PC-3 (cell line): Measurements from ENCODE around the gene PIGL. TPM values are rescaled to one million over a fixed set of nuclear protein-coding genes. Genes with fewer than 3 reads are reported as not detected.

Source experiments
- ATAC-seq: fragments of 200-7000 bp; cut with Tn5 transposase; 2 replicates; pipeline ENCODE4 v1.9.1; 2020; ENCODE audit warnings: mild to moderate bottlenecking, moderate library complexity
- BruUV-seq: library from RNA; stranded (reverse); fragments of 400-500 nt; replicated peaks from 2 replicates; lab custom pipeline; 2021; lab: Mats Ljungman, UMichigan
- CTCF ChIA-PET: fragments of 300-600 bp; sonication (Branson Sonifier 250); formaldehyde crosslinking; loops from one replicate; lab custom pipeline; 2022; ENCODE audit warnings: antibody characterized with exemption; lab: Charles Lee
- POLR2A ChIA-PET: fragments of 300-600 bp; sonication (Branson Sonifier 250); formaldehyde crosslinking; loops from one replicate; lab custom pipeline; 2022; ENCODE audit warnings: antibody characterized with exemption; ENCODE audit not compliant: unreplicated experiment; lab: Charles Lee
- DNase-seq: peaks from one replicate; pipeline ENCODE4 v3.0.0-alpha.2; 2015
- H2AFZ ChIP-seq: fragments of 300-600 bp; sonication (generic); 2 replicates; pipeline ENCODE4 v1.6.0; 2016; ENCODE audit warnings: antibody characterized with exemption, low read length
- H3F3A ChIP-seq: fragments of 300-600 bp; sonication (generic); one replicate; pipeline ENCODE4 v1.6.0; 2017; ENCODE audit warnings: antibody characterized with exemption, low read length, control low read depth, mild to moderate bottlenecking; ENCODE audit not compliant: unreplicated experiment
- H3K27ac ChIP-seq: fragments of 300-600 bp; sonication (generic); 2 replicates; pipeline ENCODE4 v1.5.1; 2016; ENCODE audit warnings: mild to moderate bottlenecking, low read length
- H3K27me3 ChIP-seq: fragments of 300-600 bp; sonication (generic); 2 replicates; pipeline ENCODE4 v1.6.1; 2016; ENCODE audit warnings: low read length, mixed read lengths
- H3K36me3 ChIP-seq: fragments of 300-600 bp; sonication (generic); 2 replicates; pipeline ENCODE4 v1.6.1; 2016; ENCODE audit warnings: low read depth, mixed run types, low read length, mixed read lengths
- H3K4me1 ChIP-seq: fragments of 300-600 bp; sonication (generic); 2 replicates; pipeline ENCODE4 v1.5.1; 2016; ENCODE audit warnings: low read length; ENCODE audit not compliant: insufficient read depth
- H3K4me2 ChIP-seq: fragments of 300-600 bp; sonication (generic); 2 replicates; pipeline ENCODE4 v1.6.0; 2016; ENCODE audit warnings: low read length
- H3K4me3 ChIP-seq: fragments of 300-600 bp; sonication (generic); 2 replicates; pipeline ENCODE4 v1.5.1; 2016; ENCODE audit warnings: mild to moderate bottlenecking, low read length, mixed read lengths
- H3K79me2 ChIP-seq: fragments of 300-600 bp; sonication (generic); 2 replicates; pipeline ENCODE4 v1.6.1; 2017; ENCODE audit warnings: low read length, mixed read lengths
- H3K9ac ChIP-seq: fragments of 300-600 bp; sonication (generic); 2 replicates; pipeline ENCODE4 v1.6.0; 2016; ENCODE audit warnings: mild to moderate bottlenecking, low read length
- H3K9me2 ChIP-seq: fragments of 300-600 bp; sonication (generic); replicated peaks from 2 replicates; pipeline ENCODE4 v1.6.1; 2016; ENCODE audit warnings: mixed run types, low read length, mixed read lengths
- H3K9me3 ChIP-seq: fragments of 300-600 bp; sonication (generic); 2 replicates; pipeline ENCODE4 v1.6.1; 2016; ENCODE audit warnings: low read length, mixed read lengths
- H4K20me1 ChIP-seq: fragments of 300-600 bp; sonication (generic); 2 replicates; pipeline ENCODE4 v1.6.1; 2016; ENCODE audit warnings: low read length, mixed read lengths
- EZH2 ChIP-seq: fragments of 300-600 bp; sonication (generic); IDR thresholded peaks from one replicate; pipeline ENCODE4 v1.6.1; 2017; ENCODE audit warnings: antibody characterized with exemption, mild to moderate bottlenecking, low read length; ENCODE audit not compliant: unreplicated experiment
- EZH2phosphoT487 ChIP-seq: fragments of 300-600 bp; sonication (generic); IDR thresholded peaks from 2 replicates; pipeline ENCODE4 v1.6.1; 2018; ENCODE audit warnings: mild to moderate bottlenecking, antibody characterized with exemption, low read length, borderline replicate concordance
- intact Hi-C: fragments of 100-400 bp; cut with micrococcal nuclease; formaldehyde crosslinking; loops from 2 replicates; pipeline ENCODE4 v1.9.0; 2023
- total RNA-seq: library from RNA; depleted of rRNA; stranded (reverse); fragments of >200 nt; gene quantifications from 2 replicates; pipeline ENCODE4 v1.2.3, GENCODE V29; 2014
- TF ChIP-seq, protein P1 (sequence below): fragments of 300-600 bp; sonication (generic); conservative IDR thresholded peaks from 2 replicates; pipeline ENCODE4 v1.5.1; 2017; ENCODE audit warnings: antibody characterized with exemption, low read depth, mild to moderate bottlenecking, low read length

Gene PIGL
- total RNA-seq, 1 experiment from 2014 or later = 37.4 TPM

DNA sequence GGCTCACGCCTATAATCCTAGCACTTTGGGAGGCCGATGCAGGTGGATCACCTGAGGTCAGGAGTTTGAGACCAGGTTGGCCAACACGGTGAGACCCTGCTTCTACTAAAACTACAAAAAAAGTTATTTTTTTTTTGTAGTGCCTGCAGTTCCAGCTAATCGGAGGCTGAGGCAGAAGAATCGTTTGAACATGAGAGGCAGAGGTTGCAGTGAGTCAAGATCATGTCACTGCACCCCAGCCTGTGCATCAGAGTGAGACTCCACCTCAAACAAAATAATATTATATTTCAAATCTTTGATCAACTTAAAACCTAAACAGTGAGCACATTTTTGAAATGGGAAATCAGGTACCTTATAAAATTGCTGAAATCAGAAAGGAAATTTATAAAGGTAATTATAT is 38.2 kb upstream of the PIGL start:
- CTCF ChIA-PET = no interaction called here
- peaks cover 5% of the 10 kb centered on the region for H3K36me3 ChIP-seq
- DNase-seq (peak; percentile 71), ATAC-seq (peak; percentile 43)
- H3K27me3 ChIP-seq = no peaks in the 10 kb centered on the region
- H3K9ac ChIP-seq = no peak overlapping the region
- H4K20me1 ChIP-seq = no peaks in the 10 kb centered on the region
- no peaks in the 10 kb centered on the region for H3K9me2 ChIP-seq
- intact Hi-C loops = no loop called here
- no peak overlapping the region for H2AFZ ChIP-seq
- TF ChIP-seq EZH2phosphoT487 = no peak
- TF ChIP-seq, protein P1, sequence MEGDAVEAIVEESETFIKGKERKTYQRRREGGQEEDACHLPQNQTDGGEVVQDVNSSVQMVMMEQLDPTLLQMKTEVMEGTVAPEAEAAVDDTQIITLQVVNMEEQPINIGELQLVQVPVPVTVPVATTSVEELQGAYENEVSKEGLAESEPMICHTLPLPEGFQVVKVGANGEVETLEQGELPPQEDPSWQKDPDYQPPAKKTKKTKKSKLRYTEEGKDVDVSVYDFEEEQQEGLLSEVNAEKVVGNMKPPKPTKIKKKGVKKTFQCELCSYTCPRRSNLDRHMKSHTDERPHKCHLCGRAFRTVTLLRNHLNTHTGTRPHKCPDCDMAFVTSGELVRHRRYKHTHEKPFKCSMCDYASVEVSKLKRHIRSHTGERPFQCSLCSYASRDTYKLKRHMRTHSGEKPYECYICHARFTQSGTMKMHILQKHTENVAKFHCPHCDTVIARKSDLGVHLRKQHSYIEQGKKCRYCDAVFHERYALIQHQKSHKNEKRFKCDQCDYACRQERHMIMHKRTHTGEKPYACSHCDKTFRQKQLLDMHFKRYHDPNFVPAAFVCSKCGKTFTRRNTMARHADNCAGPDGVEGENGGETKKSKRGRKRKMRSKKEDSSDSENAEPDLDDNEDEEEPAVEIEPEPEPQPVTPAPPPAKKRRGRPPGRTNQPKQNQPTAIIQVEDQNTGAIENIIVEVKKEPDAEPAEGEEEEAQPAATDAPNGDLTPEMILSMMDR = no peak
- no peak for TF ChIP-seq EZH2
- peaks cover 4% of the 10 kb centered on the region for H3F3A ChIP-seq
- POLR2A ChIA-PET = interaction anchor here (0.6 kb wide), 1 partner anchor 11 kb away, joined by 9 read pairs; no protein-coding TSS in a partner anchor
- H3K4me3 ChIP-seq = no peak overlapping the region
- H3K27ac ChIP-seq = 0 out of 2 replicates have a peak overlapping the region, but pooled peaks have one; percentile 6
- no peaks in the 10 kb centered on the region for H3K9me3 ChIP-seq
- no TSS peak for BruUV-seq
- peak overlapping the region; percentile 35; the same call in 1 of the 2 replicates for H3K4me2 ChIP-seq
- H3K4me1 ChIP-seq = peaks cover 20% of the 10 kb centered on the region
- H3K79me2 ChIP-seq = peaks cover 89% of the 10 kb centered on the region

DNA sequence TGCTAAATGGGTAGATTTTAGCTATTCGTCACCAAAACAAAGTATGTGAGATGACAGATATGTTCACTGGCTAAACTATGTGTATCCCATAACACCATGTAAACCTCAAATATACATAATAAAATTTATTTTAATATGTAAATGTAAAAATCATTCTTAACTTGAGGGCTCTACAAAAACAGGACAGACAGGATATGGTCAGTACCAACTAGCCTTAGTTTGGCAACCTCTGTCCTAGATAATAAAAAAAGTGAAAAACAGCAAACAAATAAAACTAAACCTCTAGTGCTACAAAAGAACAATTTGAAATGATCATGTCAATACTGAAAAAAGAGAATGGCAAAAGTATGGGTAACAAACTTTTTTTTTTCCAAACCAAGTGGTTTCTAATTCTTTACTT is 35.4 kb upstream of the PIGL start:
- Histone ChIP-seq H3K4me3 (peak overlapping the region; percentile 27), H3F3A (peaks cover 4% of the 10 kb centered on the region), H3K79me2 (peaks cover 87% of the 10 kb centered on the region), H3K27ac (no peak overlapping the region), H3K9ac (no peak overlapping the region), H3K9me2 (no peaks in the 10 kb centered on the region), H3K27me3 (no peaks in the 10 kb centered on the region), H3K36me3 (peaks cover 25% of the 10 kb centered on the region), H3K9me3 (no peaks in the 10 kb centered on the region), H4K20me1 (no peaks in the 10 kb centered on the region), H2AFZ (no peak overlapping the region), H3K4me2 (peak overlapping the region; percentile 74), H3K4me1 (peaks cover 20% of the 10 kb centered on the region)
- DNase-seq (peak; percentile 40), ATAC-seq (no peak)
- ChIA-PET CTCF (no interaction called here), POLR2A (no interaction called here)
- TF ChIP-seq EZH2phosphoT487 (no peak), EZH2 (no peak)
- TF ChIP-seq, protein P1 = no peak
- intact Hi-C loops = loop anchor here (10.0 kb wide), 1 partner anchor 77 kb away; no protein-coding TSS in a partner anchor
- no TSS peak for BruUV-seq

DNA sequence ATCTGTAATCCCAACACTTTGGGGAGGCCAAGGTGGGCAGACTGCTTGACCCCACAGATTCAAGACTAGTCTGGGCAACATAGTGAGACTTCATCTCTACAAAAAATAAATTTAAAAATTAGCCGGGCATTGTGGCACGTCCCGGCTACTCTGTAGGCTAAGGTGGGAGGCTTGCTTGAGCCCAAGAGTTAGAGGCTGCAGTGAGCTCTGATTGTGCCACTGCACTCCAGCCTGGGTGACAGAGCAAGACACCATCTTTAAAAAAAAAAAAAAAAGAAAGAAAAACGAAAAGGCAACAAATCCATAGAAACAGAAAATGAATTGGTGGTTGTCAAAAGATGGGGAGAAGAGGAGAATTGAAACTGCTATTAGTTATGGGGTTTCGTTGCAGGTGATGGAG is 29.4 kb upstream of the PIGL start:
- Histone ChIP-seq H2AFZ (no peak overlapping the region), H3K9ac (no peak overlapping the region), H3K4me2 (no peak overlapping the region), H3K9me3 (no peaks in the 10 kb centered on the region), H3F3A (no peaks in the 10 kb centered on the region), H4K20me1 (peaks cover 6% of the 10 kb centered on the region; the same call in 1 of the 2 replicates), H3K4me3 (no peak overlapping the region), H3K4me1 (peaks cover 8% of the 10 kb centered on the region; the same call in 1 of the 2 replicates), H3K36me3 (peaks cover 37% of the 10 kb centered on the region), H3K27me3 (no peaks in the 10 kb centered on the region), H3K79me2 (peaks cover 87% of the 10 kb centered on the region), H3K27ac (no peak overlapping the region), H3K9me2 (no peaks in the 10 kb centered on the region)
- ATAC-seq = no peak
- intact Hi-C loops = loop anchor here (10.0 kb wide), 1 partner anchor 83 kb away; no protein-coding TSS in a partner anchor
- CTCF ChIA-PET = no interaction called here
- no peak for DNase-seq
- POLR2A ChIA-PET = no interaction called here
- TF ChIP-seq, protein P1 = no peak
- TF ChIP-seq EZH2 (no peak), EZH2phosphoT487 (no peak)
- BruUV-seq = no TSS peak
